ENCODE measurements around the gene ATP5MK.

Gene ATP5MK

DNA sequence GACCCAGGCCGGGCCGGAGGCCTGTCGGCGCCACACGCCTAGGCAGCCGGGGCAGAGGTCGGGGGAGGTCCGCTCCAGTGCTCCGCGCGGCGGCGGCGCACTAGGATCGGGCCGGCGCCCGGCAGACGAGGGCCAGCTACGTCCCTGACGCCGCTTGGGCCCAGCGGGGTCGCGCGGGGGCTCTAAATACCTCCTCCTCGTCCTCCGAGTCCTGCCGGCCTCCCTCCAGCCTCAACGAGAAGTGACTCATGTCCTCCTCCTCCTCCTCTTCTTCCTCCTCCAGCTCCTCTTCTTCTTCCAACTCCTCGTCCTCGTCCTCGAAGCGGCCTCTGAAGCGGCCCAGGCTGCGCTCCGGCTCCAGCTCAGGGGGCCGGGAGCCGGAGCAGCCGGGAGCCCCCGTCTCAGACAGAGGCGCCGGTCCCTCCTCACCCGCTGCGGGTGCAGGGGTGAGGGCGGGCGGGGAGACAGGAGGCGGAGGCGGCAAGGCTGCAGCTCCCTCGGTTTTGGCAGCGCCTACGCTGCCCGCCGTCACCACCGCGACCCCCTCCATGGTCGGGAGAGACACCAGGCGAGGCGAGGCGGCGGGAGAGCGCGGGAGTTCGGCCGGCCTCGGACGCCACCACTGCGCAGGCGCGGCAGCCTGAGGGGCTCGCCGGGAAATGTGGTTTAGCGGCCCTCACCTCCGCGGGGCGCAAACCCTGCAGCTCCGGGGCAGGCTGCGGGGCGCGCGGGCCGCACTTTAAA lies 45.6 kb downstream of the ATP5MK start, which contains the start of gene PCGF6:
TSS of gene PCGF6 (minus strand) at position 624 of the 744 bp plus-strand sequence. CDS start at position 550, 74 bp downstream.
- Histone ChIP-seq H3K36me3 (ENCODE audit: control insufficient read depth, low read depth, low read length) (peaks cover 24% of the 10 kb centered on the region), H3K27ac (ENCODE audit: low read length) (no peak within 1 kb of the TSS), H3K9ac (ENCODE audit: low read length) (peak within 1 kb of the TSS; percentile 83), H3K27me3 (ENCODE audit: control insufficient read depth, insufficient read depth, low read length) (no peaks in the 10 kb centered on the region), H3K4me1 (ENCODE audit: control insufficient read depth, low read depth, low read length) (no peaks in the 10 kb centered on the region), H3K4me3 (ENCODE audit: low read length) (peak within 1 kb of the TSS; percentile 83), H3K9me3 (ENCODE audit: control insufficient read depth, low read depth, low read length) (no peaks in the 10 kb centered on the region)

GRCh38 chr10:103350175-103350516 lies 46.1 kb downstream of the ATP5MK start:
- Histone ChIP-seq H3K27me3 (ENCODE audit: control insufficient read depth, insufficient read depth, low read length) (no peaks in the 10 kb centered on the region), H3K36me3 (ENCODE audit: control insufficient read depth, low read depth, low read length) (peaks cover 30% of the 10 kb centered on the region), H3K4me1 (ENCODE audit: control insufficient read depth, low read depth, low read length) (no peaks in the 10 kb centered on the region), H3K9me3 (ENCODE audit: control insufficient read depth, low read depth, low read length) (no peaks in the 10 kb centered on the region), H3K27ac (ENCODE audit: low read length) (no peak overlapping the region), H3K4me3 (ENCODE audit: low read length) (peak overlapping the region; percentile 83), H3K9ac (ENCODE audit: low read length) (peak overlapping the region; percentile 83)

Data from iPS-18a (cell line).